GM21576 (cell line): ENCODE data around the gene TMEM187.

Source experiments
- ATAC-seq: cut with Tn5 transposase; IDR thresholded peaks from one replicate; pipeline ENCODE4 v1.9.1; 2021; ENCODE audit warnings: mild to moderate bottlenecking, moderate library complexity; ENCODE audit not compliant: unreplicated experiment

TMEM187 gene

GRCh38 chrX:154018518-154019060 is 46.0 kb downstream of the TMEM187 start:
- no peak for ATAC-seq

DNA sequence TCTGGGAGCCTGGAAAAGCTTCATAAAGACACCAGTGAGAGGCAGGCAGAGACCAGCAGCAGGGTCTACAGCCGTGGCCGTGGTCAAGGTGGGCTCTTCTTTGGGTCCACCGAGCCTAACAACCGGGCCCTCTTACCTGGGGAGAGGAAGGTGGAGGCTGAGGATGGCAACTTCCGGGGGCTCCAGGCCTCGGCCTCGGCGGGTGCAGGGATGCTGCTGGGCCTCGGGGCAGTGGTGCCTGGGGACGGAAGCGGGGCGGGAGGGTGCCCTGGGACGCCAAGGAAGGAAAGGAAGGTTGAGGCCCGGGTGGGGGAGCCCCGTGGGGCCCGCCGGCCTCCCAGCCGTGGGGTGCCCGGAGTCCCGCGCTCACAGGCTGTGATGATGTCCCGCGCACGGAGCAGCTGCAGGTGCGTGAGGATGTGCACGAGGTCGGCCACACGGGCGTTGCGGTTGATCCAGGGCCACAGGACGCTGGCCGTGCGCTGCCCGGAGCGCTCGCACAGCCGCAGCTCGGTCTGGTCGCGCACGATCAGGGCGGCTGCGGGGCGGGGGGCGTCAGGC is 46.6 kb downstream of the TMEM187 start:
- ATAC-seq = no peak

DNA sequence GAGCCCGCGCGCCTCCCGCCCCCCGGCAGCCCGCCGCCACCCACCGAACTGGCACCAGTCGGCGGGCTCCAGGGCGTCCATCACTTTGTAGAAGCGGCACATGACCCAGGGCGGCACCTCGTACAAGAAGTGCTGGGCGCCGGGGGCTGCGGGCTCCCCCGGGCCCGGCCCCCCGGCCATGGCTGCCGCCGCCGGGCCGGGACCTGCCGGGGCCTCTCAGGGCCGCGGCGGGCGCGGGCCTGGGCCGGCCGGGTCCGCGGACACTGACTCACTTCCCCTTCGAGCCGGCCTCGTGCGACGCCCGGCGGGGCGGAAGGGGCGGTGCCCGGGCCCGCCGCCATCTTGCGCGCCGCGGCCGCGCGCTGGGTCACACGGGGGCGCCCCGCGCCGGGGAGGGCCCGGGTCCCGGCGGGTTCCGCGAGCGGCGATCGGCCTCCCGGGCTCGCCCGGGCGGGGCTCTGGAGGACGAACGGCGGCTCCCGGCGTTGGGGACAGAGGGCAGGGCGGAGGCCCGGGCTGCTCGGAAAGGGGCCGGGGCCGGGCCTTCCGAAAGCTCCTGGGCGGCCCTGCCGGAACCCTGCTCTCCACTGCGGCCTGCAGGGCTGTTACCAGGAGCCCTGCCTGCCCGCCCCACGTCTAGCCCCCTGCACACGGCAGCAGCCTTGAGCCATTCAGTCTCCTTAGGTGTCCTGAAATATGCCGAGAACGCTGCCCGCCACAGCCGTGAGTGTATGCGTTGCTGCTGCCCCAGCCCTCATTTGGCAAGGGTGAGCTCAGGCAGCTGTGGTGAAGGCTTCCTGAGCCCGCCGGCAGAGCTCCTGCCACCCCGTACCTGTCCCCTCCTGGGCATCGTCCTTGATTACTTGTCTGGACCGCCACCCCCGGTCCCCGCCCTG is 47.3 kb downstream of the TMEM187 start, which contains the start of gene IRAK1:
IRAK1 (minus strand) TSS at position 270 of the 896 bp plus-strand sequence; CDS start at position 180, 90 bp downstream.
- ATAC-seq = peak; percentile 56

- no peak for ATAC-seq
Observed at GRCh38 chrX:154020536-154021115, 48.1 kb downstream of the TMEM187 start.

- no peak for ATAC-seq
Observed at GRCh38 chrX:154021131-154021611, 48.6 kb downstream of the TMEM187 start.

DNA sequence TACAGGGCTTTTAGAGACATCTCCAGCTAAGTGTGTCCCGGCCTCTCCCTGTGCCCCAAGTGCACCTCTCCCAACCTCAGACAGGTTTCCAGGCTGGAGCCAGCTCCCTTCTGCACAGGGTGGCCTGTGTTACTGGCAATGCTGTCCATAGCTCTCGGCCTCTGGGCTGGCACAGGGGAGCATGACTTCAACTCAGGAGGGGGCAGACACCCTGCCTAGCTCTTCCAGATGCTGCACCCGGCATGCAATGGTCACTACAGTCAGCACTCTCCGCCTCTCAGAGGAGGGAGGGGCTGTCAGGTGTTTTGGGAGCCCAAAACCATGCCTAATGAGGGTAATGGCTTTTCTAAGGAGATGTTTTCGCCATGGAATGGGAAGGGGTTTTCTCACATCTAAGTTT is 49.6 kb downstream of the TMEM187 start:
- no peak for ATAC-seq

GRCh38 chrX:154023276-154024000 is 50.9 kb downstream of the TMEM187 start:
- ATAC-seq = no peak

DNA sequence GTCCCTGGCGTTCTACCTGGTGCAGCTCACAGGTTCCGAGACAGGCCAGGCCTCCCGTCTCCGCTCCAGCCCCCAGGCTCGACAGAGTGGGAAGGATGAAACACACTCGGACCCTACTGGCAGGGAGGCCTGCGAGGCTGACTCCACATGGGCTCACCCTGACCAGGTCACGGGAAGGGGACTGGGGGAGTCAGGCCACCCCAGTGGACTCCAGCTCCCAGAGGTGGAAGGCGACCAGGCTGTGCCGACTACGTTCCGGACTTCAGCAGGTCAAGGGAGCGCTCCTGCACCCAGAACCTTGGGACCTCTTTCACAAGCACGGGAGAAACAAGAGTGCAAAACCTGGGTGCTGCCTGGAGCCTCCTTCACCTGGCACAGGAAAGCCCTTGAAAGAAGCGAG is 51.7 kb downstream of the TMEM187 start:
- ATAC-seq = no peak

GRCh38 chrX:154025230-154025629 is 52.7 kb downstream of the TMEM187 start:
- no peak for ATAC-seq

DNA sequence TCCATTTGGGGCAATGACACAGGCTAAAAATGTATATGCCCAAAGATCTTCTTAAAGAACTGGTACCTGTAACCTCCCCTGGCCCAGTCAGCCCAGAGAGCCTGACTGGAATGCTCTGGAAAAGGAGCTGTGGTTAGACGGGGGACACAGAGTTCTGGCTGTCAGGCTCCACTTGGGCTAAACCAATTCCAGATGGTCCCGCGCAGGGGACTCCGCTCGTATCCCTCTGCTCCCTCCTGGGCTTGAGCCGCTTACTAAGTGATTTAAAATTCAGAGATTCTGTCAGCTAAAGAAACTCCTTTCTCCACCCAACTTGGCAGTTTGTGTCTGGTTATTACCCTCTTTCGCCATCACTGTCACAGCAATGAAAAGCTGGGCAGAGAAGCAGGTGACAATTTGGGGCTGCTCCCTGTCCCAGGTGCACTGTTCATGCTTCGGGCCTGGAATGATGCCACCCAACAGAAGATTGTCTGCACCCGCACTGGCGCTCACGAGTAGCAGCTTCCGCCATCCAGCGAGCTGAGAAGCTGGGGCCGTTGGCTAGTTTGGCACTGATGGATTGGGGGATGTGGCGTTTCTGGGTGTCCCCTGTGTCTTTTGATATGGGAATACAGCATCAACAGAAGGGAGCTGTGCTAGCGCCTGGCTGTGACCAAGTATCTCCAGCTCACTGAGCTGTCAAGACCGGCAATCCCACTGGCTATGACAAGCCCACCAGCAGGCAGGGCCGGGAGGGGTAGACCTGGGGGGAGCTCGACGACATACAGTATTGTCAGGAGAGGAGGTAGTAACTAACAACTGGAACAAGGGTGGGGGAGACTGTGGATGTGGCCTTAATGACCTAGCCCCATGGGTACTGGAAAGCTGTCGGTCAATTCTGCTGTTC is 53.8 kb downstream of the TMEM187 start:
- ATAC-seq = no peak

DNA sequence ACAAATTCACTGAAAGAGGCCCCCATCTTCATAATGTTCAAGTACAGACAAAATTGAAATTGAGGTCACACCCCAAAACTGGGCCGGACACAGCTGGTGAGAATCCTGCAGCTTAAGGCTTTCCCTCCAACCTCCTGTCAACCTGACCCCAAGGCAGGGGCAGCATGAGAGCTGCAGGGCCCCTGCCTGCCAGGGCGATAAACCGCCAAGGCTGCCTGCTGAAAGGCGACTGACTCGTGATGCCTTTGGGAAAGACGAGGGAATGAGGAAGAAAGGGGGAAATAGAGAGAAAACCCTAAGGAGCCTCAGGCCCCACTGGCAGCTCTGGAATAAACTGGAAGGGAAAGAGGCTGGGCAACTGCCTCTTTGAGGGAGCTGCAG is 54.5 kb downstream of the TMEM187 start:
- ATAC-seq = no peak

- ATAC-seq = no peak
Observed at GRCh38 chrX:154027986-154028385, 55.4 kb downstream of the TMEM187 start.

DNA sequence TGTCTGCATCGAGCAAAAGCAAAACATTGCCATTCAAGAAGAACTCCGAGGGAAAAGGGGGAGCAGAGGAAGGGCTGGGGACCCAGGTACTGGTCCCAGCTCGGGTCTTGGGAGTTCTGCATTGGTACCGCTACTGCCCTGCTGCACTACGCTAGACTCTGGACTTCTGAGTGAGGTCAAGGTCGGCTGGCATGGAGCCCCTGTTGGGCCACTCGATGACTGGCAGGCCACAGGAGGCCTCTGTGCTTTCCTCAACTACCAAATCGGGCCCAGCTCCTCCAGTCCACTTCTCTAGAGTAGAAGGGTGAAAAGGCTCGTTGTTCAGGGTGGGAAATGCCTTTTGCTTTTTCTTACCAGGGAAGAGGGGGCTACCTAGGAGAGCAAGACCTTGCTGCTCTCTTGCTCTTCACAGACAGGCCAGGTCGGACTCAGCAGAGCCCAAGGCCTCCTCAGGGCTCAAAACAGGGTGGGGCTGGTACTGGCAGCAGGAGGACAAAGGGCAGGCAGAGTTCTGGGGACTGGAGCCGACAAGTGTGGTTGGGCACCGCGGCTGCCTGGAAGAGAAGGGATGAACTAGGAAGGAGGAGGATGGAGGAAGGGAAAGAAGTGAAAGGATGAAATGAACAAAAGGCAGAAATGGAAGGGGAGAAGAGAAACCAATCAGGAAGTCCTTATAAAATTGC is 56.1 kb downstream of the TMEM187 start:
- no peak for ATAC-seq

- ATAC-seq = no peak
Observed at GRCh38 chrX:154029439-154029838, 56.9 kb downstream of the TMEM187 start.

DNA sequence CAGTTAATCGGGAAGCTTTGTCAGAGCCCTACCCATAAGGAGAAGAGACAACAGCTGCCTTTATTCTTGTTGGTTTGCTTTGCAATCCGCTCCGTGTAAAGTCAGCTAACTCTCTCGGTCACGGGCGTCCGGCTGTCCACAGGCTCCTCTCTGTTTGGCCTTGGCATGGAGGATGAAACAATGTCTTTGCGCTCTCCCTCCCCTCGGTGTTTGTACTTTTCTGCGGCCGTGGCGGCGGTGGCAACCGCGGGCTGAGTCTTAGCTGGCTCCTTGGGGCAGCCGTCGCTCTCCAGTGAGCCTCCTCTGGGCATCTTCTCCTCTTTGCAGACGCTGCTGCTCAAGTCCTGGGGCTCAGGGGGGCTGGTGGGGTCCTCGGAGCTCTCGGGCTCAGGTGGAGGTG is 57.7 kb downstream of the TMEM187 start:
- ATAC-seq = no peak

GRCh38 chrX:154030715-154031305 is 58.3 kb downstream of the TMEM187 start:
- ATAC-seq = no peak

DNA sequence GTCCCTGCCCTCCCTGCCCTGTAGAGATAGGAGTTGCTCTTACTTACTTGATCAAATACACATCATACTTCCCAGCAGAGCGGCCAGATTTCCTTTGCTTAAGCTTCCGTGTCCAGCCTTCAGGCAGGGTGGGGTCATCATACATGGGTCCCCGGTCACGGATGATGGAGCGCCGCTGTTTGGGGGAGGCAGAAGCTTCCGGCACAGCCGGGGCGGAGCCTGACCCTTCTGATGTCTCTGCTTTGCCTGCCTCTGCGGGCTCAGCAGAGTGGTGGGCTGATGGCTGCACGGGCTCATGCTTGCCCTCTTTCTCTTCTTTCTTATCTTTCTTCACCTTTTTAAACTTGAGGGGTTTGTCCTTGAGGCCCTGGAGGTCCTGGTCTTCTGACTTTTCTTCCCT is 59.6 kb downstream of the TMEM187 start:
- no peak for ATAC-seq

DNA sequence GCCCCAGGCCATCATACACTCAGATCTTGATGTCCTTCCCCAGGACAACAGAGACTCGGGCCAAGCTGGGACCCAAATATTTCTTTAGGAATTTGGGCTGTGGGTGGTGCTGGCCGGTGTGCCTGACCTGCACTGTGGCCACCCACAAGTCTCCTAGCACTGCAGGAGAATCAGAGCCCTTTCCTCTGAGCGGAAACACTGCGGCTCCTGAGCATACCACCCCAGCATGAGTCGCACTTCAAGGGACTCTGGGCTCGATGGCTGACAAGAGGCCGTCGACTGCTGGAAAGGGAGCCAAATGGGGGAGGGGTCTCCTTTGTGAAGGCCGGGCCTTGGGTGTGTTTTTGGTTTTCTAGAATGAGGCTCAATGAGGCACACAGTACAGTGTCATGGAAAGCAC is 60.1 kb downstream of the TMEM187 start:
- no peak for ATAC-seq
